Loucy (cell line): Measurements from ENCODE around the gene ZFPM1.

ENCODE experiments used
- H2AFZ ChIP-seq: fragments of 200-600 bp; sonication (generic); 2 replicates; pipeline ENCODE4 v1.6.0; 2016; ENCODE audit warnings: antibody characterized with exemption, mild to moderate bottlenecking, low read length, moderate library complexity
- H3F3A ChIP-seq: fragments of 200-600 bp; 2 replicates; pipeline ENCODE4 v1.6.0; 2016; ENCODE audit warnings: antibody characterized with exemption, low read depth, mild to moderate bottlenecking
- H3K27me3 ChIP-seq: fragments of 200-600 bp; sonication (generic); 2 replicates; pipeline ENCODE4 v1.6.1; 2014; ENCODE audit warnings: low read length, mild to moderate bottlenecking; ENCODE audit not compliant: insufficient read depth, poor library complexity, severe bottlenecking
- H3K36me3 ChIP-seq: fragments of 200-600 bp; sonication (generic); 2 replicates; pipeline ENCODE4 v1.6.1; 2016; ENCODE audit warnings: low read length; ENCODE audit not compliant: insufficient read depth
- H3K4me1 ChIP-seq: fragments of 200-600 bp; sonication (generic); 2 replicates; pipeline ENCODE4 v1.5.1; 2014; ENCODE audit warnings: low read length, mild to moderate bottlenecking; ENCODE audit not compliant: insufficient read depth, poor library complexity, severe bottlenecking
- H3K4me2 ChIP-seq: fragments of 200-600 bp; sonication (generic); 2 replicates; pipeline ENCODE4 v1.6.0; 2014; ENCODE audit warnings: antibody characterized with exemption, low read length, low read depth, mild to moderate bottlenecking; ENCODE audit not compliant: poor library complexity, severe bottlenecking
- H3K4me3 ChIP-seq: fragments of 200-600 bp; sonication (generic); 2 replicates; pipeline ENCODE4 v1.5.1; 2014; ENCODE audit warnings: low read length, mild to moderate bottlenecking, mixed read lengths; ENCODE audit not compliant: poor library complexity, severe bottlenecking
- H3K79me2 ChIP-seq: fragments of 200-600 bp; sonication (generic); 2 replicates; pipeline ENCODE4 v1.6.1; 2014; ENCODE audit warnings: low read length; ENCODE audit not compliant: insufficient read depth
- H3K9ac ChIP-seq: fragments of 200-600 bp; sonication (generic); 2 replicates; pipeline ENCODE4 v1.6.0; 2014; ENCODE audit warnings: mild to moderate bottlenecking, low read depth, low read length, moderate library complexity; ENCODE audit not compliant: poor library complexity, severe bottlenecking
- H3K9me2 ChIP-seq: fragments of 200-600 bp; sonication (generic); replicated peaks from 2 replicates; pipeline ENCODE4 v1.6.1; 2016; ENCODE audit warnings: low read depth, low read length, mixed read lengths
- H3K9me3 ChIP-seq: fragments of 200-600 bp; sonication (generic); 2 replicates; pipeline ENCODE4 v1.6.1; 2014; ENCODE audit warnings: mild to moderate bottlenecking, antibody characterized with exemption, low read length, low read depth; ENCODE audit not compliant: insufficient read depth
- H4K20me1 ChIP-seq: fragments of 200-600 bp; sonication (generic); 2 replicates; pipeline ENCODE4 v1.6.0; 2014; ENCODE audit warnings: antibody characterized with exemption, low read length, mild to moderate bottlenecking; ENCODE audit not compliant: insufficient read depth, poor library complexity, severe bottlenecking
- EZH2phosphoT487 ChIP-seq: fragments of 200-600 bp; IDR thresholded peaks from 2 replicates; pipeline ENCODE4 v1.6.1; 2018; ENCODE audit warnings: antibody characterized with exemption, mild to moderate bottlenecking, moderate library complexity, borderline replicate concordance
- TF ChIP-seq, protein P1 (sequence below): fragments of 200-600 bp; sonication (generic); conservative IDR thresholded peaks from 2 replicates; pipeline ENCODE4 v1.5.1; 2014; ENCODE audit warnings: mild to moderate bottlenecking, antibody characterized with exemption, low read length

The ZFPM1 gene

DNA sequence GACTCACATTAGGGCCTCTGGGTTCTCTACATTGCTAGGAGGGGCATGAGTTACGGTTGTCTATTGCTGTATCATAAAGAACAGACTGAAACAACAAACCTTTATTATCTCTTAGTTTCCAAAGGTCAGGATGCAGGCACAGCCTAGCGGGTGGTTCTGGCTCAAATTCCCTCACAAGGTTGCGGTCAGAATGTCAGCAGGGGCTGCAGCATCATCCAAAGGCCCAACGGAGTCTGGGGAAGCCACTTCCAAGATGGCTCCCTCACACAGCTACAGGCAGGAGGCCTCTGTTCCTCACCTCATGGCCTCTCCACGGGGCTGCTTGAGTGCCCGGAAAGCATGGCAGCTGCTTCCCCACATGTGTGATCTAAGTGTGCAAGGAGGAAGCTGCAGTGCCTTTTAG, 29.6 kb upstream of the ZFPM1 start:
- Histone ChIP-seq H3K27me3 (no peaks in the 10 kb centered on the region), H3K4me2 (no peak overlapping the region)
- TF ChIP-seq, protein P1, sequence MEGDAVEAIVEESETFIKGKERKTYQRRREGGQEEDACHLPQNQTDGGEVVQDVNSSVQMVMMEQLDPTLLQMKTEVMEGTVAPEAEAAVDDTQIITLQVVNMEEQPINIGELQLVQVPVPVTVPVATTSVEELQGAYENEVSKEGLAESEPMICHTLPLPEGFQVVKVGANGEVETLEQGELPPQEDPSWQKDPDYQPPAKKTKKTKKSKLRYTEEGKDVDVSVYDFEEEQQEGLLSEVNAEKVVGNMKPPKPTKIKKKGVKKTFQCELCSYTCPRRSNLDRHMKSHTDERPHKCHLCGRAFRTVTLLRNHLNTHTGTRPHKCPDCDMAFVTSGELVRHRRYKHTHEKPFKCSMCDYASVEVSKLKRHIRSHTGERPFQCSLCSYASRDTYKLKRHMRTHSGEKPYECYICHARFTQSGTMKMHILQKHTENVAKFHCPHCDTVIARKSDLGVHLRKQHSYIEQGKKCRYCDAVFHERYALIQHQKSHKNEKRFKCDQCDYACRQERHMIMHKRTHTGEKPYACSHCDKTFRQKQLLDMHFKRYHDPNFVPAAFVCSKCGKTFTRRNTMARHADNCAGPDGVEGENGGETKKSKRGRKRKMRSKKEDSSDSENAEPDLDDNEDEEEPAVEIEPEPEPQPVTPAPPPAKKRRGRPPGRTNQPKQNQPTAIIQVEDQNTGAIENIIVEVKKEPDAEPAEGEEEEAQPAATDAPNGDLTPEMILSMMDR, result no peak
- TF ChIP-seq EZH2phosphoT487, result no peak

DNA sequence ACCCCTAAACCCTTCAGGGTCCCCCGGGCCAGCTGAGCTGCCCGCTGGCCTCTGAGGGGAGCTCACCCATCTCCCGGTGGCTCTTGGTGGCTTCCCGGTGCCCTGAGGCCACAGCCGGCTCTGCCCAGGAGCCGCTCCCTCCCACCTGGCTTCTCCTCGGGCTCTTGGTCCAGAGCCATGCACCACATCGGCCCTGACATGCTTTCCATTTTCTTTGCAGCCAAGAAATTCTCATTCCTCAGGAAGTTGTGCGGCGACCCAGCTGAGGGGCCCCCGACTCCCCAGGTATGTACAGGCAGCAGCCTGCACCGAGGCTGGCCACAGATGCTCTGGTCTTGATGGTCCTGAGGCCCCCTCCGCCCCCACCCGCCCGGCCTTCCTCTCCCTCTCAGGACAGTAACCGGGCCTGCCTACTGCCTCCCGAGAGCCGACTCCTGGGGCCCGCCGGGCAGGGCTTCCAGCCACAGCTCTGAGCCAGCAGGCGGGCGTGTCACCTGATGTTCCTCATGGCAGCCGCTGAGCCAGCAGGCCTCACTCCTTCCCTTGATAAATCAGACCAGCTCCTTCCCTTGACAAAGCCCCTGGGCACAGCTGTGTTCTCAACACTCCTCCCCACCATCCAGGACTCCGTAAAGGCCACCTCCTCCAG, 28.4 kb upstream of the ZFPM1 start:
- no peak overlapping the region for H3K4me3 ChIP-seq
- H3K9ac ChIP-seq, result no peak overlapping the region
- H3K9me2 ChIP-seq, result no peaks in the 10 kb centered on the region
- H2AFZ ChIP-seq, result no peak overlapping the region
- H3K27me3 ChIP-seq, result no peaks in the 10 kb centered on the region
- no peak overlapping the region for H3K4me2 ChIP-seq
- H3K79me2 ChIP-seq, result peaks cover under 1% of the 10 kb centered on the region; the same call in 1 of the 2 replicates
- H3F3A ChIP-seq, result no peaks in the 10 kb centered on the region
- no peaks in the 10 kb centered on the region for H3K4me1 ChIP-seq
- no peaks in the 10 kb centered on the region for H3K9me3 ChIP-seq
- no peak for TF ChIP-seq EZH2phosphoT487
- TF ChIP-seq, protein P1, result no peak
- H4K20me1 ChIP-seq, result no peaks in the 10 kb centered on the region
- H3K36me3 ChIP-seq, result no peaks in the 10 kb centered on the region

More for the DNA sequence above, 29.6 kb upstream of the ZFPM1 start:
- H3K79me2 ChIP-seq, result no peaks in the 10 kb centered on the region
- no peaks in the 10 kb centered on the region for H3K9me3 ChIP-seq
- no peaks in the 10 kb centered on the region for H3K9me2 ChIP-seq
- no peak overlapping the region for H2AFZ ChIP-seq
- no peak overlapping the region for H3K4me3 ChIP-seq
- H3K36me3 ChIP-seq, result no peaks in the 10 kb centered on the region
- H3K4me1 ChIP-seq, result no peaks in the 10 kb centered on the region
- no peaks in the 10 kb centered on the region for H4K20me1 ChIP-seq
- H3K9ac ChIP-seq, result no peak overlapping the region
- H3F3A ChIP-seq, result no peaks in the 10 kb centered on the region

DNA sequence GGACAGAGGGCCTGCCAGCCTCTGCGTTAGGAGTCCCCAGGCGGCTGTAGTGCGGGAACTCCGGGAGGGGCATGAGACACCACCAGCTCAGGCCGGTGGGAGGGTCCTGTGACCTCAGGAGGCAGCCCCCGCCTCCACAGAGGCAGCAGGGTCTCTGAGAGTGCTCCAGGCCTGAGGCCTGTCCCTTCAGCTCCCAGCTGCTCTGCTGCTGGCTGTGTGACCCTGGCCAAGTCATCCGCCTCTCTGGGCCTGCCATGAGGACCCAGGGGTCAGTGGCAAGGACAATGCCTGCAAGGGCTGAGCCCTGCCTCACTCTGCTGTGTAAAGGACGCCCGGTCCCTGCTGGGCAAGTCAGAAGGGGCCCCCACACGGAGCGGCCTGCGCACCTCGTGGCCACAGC, 27.1 kb upstream of the ZFPM1 start:
- no peaks in the 10 kb centered on the region for H3K27me3 ChIP-seq
- H3F3A ChIP-seq, result no peaks in the 10 kb centered on the region
- no peaks in the 10 kb centered on the region for H4K20me1 ChIP-seq
- H3K4me2 ChIP-seq, result no peak overlapping the region
- TF ChIP-seq, protein P1, result no peak
- TF ChIP-seq EZH2phosphoT487, result no peak
- H3K9ac ChIP-seq, result no peak overlapping the region
- H3K9me2 ChIP-seq, result no peaks in the 10 kb centered on the region
- H3K4me3 ChIP-seq, result no peak overlapping the region
- H3K79me2 ChIP-seq, result peaks cover 5% of the 10 kb centered on the region
- H2AFZ ChIP-seq, result no peak overlapping the region
- no peaks in the 10 kb centered on the region for H3K9me3 ChIP-seq
- no peaks in the 10 kb centered on the region for H3K4me1 ChIP-seq
- H3K36me3 ChIP-seq, result no peaks in the 10 kb centered on the region
